HG02759 (cell line): ENCODE results near the gene ZDHHC14.

Source experiments
- ATAC-seq: cut with Tn5 transposase; IDR thresholded peaks from one replicate; pipeline ENCODE4 v1.9.1; 2021; ENCODE audit warnings: mild to moderate bottlenecking, moderate library complexity; ENCODE audit not compliant: unreplicated experiment

Gene ZDHHC14

GRCh38 chr6:157725836-157726235 lies 344.8 kb downstream of the ZDHHC14 start:
- ATAC-seq, result no peak

GRCh38 chr6:157726892-157727628 lies 346.1 kb downstream of the ZDHHC14 start:
- ATAC-seq, result no peak
